Mononuclear cell (primary cell): Measurements from ENCODE around the gene TMED1. TPM values are rescaled to one million over a fixed set of nuclear protein-coding genes. Genes with fewer than 3 reads are reported as not detected.
A peak's percentile ranks its signal among the peaks of the same experiment; 100 is the strongest.
"Not testable (repeated sequence)": the region's sequence is repeated elsewhere in the genome, so short reads cannot be mapped to it uniquely, and the experiment has no call there.

Experiments used
- H3K27me3 ChIP-seq: 2 replicates; pipeline ENCODE4 v1.6.0; 2011; ENCODE audit warnings: low read length, control low read depth; ENCODE audit not compliant: insufficient read depth
- H3K4me1 ChIP-seq: 2 replicates; pipeline ENCODE4 v1.5.1; 2011; ENCODE audit warnings: mild to moderate bottlenecking, low read length, control low read depth; ENCODE audit not compliant: insufficient read depth
- H3K4me3 ChIP-seq: 2 replicates; pipeline ENCODE4 v1.5.1; 2011; ENCODE audit warnings: mild to moderate bottlenecking, low read length, moderate library complexity
- H3K9me3 ChIP-seq: 2 replicates; pipeline ENCODE4 v1.5.1; 2011; ENCODE audit warnings: low read depth, mild to moderate bottlenecking, control low read depth, low read length
- total RNA-seq: library from RNA; depleted of rRNA; stranded (reverse); fragments of >200 nt; gene quantifications from one replicate; pipeline ENCODE4 v1.2.3, GENCODE V29; 2012

TMED1 gene
- total RNA-seq, 1 donor, result 11.4 TPM

GRCh38 chr19:10850631-10851030 lies 14.6 kb upstream of the TMED1 start:
- Histone ChIP-seq H3K4me1 (peaks cover 18% of the 10 kb centered on the region), H3K27me3 (no peaks in the 10 kb centered on the region), H3K4me3 (no peak overlapping the region), H3K9me3 (peaks cover 6% of the 10 kb centered on the region)

- no peaks in the 10 kb centered on the region for H3K27me3 ChIP-seq
- peaks cover 6% of the 10 kb centered on the region for H3K9me3 ChIP-seq
- peaks cover 18% of the 10 kb centered on the region for H3K4me1 ChIP-seq
- peak within 1 kb of the TSS; percentile 59 for H3K4me3 ChIP-seq
Measured at GRCh38 chr19:10848230-10848856, 12.3 kb upstream of the TMED1 start, which contains the start of gene C19orf38. Gene C19orf38, plus strand, starts transcription at chr19:10848415. Its CDS starts 94 bp downstream, at chr19:10848509.

GRCh38 chr19:10846500-10847202 lies 10.6 kb upstream of the TMED1 start:
- Histone ChIP-seq H3K9me3 (peaks cover 6% of the 10 kb centered on the region), H3K27me3 (no peaks in the 10 kb centered on the region), H3K4me1 (peaks cover 18% of the 10 kb centered on the region), H3K4me3 (no peak overlapping the region)

GRCh38 chr19:10842788-10843187 lies 6.8 kb upstream of the TMED1 start:
- Histone ChIP-seq H3K9me3 (peaks cover 6% of the 10 kb centered on the region), H3K4me3 (no peak overlapping the region), H3K4me1 (peaks cover 3% of the 10 kb centered on the region), H3K27me3 (no peaks in the 10 kb centered on the region)

GRCh38 chr19:10839114-10840050 lies 3.4 kb upstream of the TMED1 start:
- Histone ChIP-seq H3K4me3 (no peak overlapping the region), H3K9me3 (no peaks in the 10 kb centered on the region), H3K4me1 (peaks cover 18% of the 10 kb centered on the region), H3K27me3 (no peaks in the 10 kb centered on the region)

- peaks cover 18% of the 10 kb centered on the region for H3K4me1 ChIP-seq
- no peaks in the 10 kb centered on the region for H3K9me3 ChIP-seq
- no peak overlapping the region for H3K4me3 ChIP-seq
- no peaks in the 10 kb centered on the region for H3K27me3 ChIP-seq
Measured at GRCh38 chr19:10838377-10838776, 2.4 kb upstream of the TMED1 start.

GRCh38 chr19:10837649-10838048 lies 1.6 kb upstream of the TMED1 start:
- H3K4me1 ChIP-seq, result peaks cover 18% of the 10 kb centered on the region
- H3K9me3 ChIP-seq, H3K27me3 ChIP-seq, H3K4me3 ChIP-seq: not testable (repeated sequence)

- peak overlapping the region; percentile 93 for H3K4me3 ChIP-seq
- H3K4me1 ChIP-seq, result peaks cover 18% of the 10 kb centered on the region
- no peaks in the 10 kb centered on the region for H3K27me3 ChIP-seq
- no peaks in the 10 kb centered on the region for H3K9me3 ChIP-seq
Measured at GRCh38 chr19:10836479-10837330, 693 bp upstream of the TMED1 start.

GRCh38 chr19:10835089-10835753 lies 791 bp downstream of the TMED1 start:
- peak overlapping the region; percentile 93 for H3K4me3 ChIP-seq
- H3K27me3 ChIP-seq, result no peaks in the 10 kb centered on the region
- no peaks in the 10 kb centered on the region for H3K9me3 ChIP-seq
- peaks cover 18% of the 10 kb centered on the region for H3K4me1 ChIP-seq

GRCh38 chr19:10832939-10833296 lies 3.1 kb downstream of the TMED1 start:
- H3K27me3 ChIP-seq, result no peaks in the 10 kb centered on the region
- no peaks in the 10 kb centered on the region for H3K9me3 ChIP-seq
- peaks cover 18% of the 10 kb centered on the region for H3K4me1 ChIP-seq
- no peak overlapping the region for H3K4me3 ChIP-seq

GRCh38 chr19:10831987-10832938 lies 3.7 kb downstream of the TMED1 start:
- Histone ChIP-seq H3K4me1 (peaks cover 18% of the 10 kb centered on the region), H3K9me3 (no peaks in the 10 kb centered on the region), H3K27me3 (no peaks in the 10 kb centered on the region), H3K4me3 (no peak overlapping the region)

GRCh38 chr19:10830931-10831779 lies 4.9 kb downstream of the TMED1 start:
- Histone ChIP-seq H3K27me3 (no peaks in the 10 kb centered on the region), H3K9me3 (no peaks in the 10 kb centered on the region), H3K4me1 (peaks cover 7% of the 10 kb centered on the region)

More at GRCh38 chr19:10830931-10831779, 4.9 kb downstream of the TMED1 start:
- H3K4me3 ChIP-seq, result no peak overlapping the region
